H9 (cell line): ENCODE data around the gene KCNIP3. TPM values are rescaled to one million over a fixed set of nuclear protein-coding genes. Genes with fewer than 3 reads are reported as not detected.
A peak's percentile ranks its signal among the peaks of the same experiment; 100 is the strongest.

Experiments
- DNase-seq: peaks from one replicate; pipeline ENCODE4 v3.0.0-alpha.2; 2017
- H2AFZ ChIP-seq: one replicate; pipeline ENCODE4 v1.6.1; 2013; ENCODE audit warnings: mild to moderate bottlenecking, low read length, control low read depth, moderate library complexity
- H2AK5ac ChIP-seq: 2 replicates; pipeline ENCODE4 v1.6.1; 2013; ENCODE audit warnings: low read length, control low read depth, mixed read lengths; ENCODE audit not compliant: insufficient read length
- H2BK120ac ChIP-seq: one replicate; pipeline ENCODE4 v1.6.1; 2013; ENCODE audit warnings: low read depth, mild to moderate bottlenecking, low read length, control low read depth, inconsistent platforms; ENCODE audit not compliant: poor library complexity, severe bottlenecking
- H2BK12ac ChIP-seq: 2 replicates; pipeline ENCODE4 v1.6.1; 2013; ENCODE audit warnings: low read length, control low read depth, mixed read lengths, low read depth; ENCODE audit not compliant: insufficient read length
- H2BK15ac ChIP-seq: 2 replicates; pipeline ENCODE4 v1.6.1; 2013; ENCODE audit warnings: low read depth, low read length, control low read depth
- H2BK20ac ChIP-seq: one replicate; pipeline ENCODE4 v1.6.1; 2013; ENCODE audit warnings: low read depth, mild to moderate bottlenecking, low read length, control low read depth, inconsistent platforms; ENCODE audit not compliant: poor library complexity, severe bottlenecking
- H2BK5ac ChIP-seq: 2 replicates; pipeline ENCODE4 v1.6.1; 2013; ENCODE audit warnings: low read length, control low read depth, mixed read lengths; ENCODE audit not compliant: insufficient read length
- H3K14ac ChIP-seq: 2 replicates; pipeline ENCODE4 v1.6.1; 2013; ENCODE audit warnings: low read length, control low read depth; ENCODE audit not compliant: insufficient read depth
- H3K18ac ChIP-seq: 2 replicates; pipeline ENCODE4 v1.6.1; 2013; ENCODE audit warnings: low read depth, mild to moderate bottlenecking, mixed read lengths, low read length, control low read depth; ENCODE audit not compliant: insufficient read length
- H3K23ac ChIP-seq: 2 replicates; pipeline ENCODE4 v1.6.1; 2013; ENCODE audit warnings: low read length, control low read depth, mixed read lengths, low read depth; ENCODE audit not compliant: insufficient read length
- H3K23me2 ChIP-seq: 2 replicates; pipeline ENCODE4 v1.6.1; 2013; ENCODE audit warnings: low read depth, mild to moderate bottlenecking, mixed read lengths, low read length, control low read depth; ENCODE audit not compliant: insufficient read length, poor library complexity, severe bottlenecking
- H3K27ac ChIP-seq: 2 replicates; pipeline ENCODE4 v1.5.1; 2013; ENCODE audit warnings: low read length, control low read depth, mixed read lengths, low read depth; ENCODE audit not compliant: insufficient read length
- H3K27me3 ChIP-seq: 2 replicates; pipeline ENCODE4 v1.6.1; 2013; ENCODE audit warnings: low read length, control low read depth, inconsistent platforms; ENCODE audit not compliant: insufficient read depth
- H3K4ac ChIP-seq: 2 replicates; pipeline ENCODE4 v1.6.1; 2013; ENCODE audit warnings: low read depth, mild to moderate bottlenecking, control low read depth, inconsistent platforms, low read length, moderate library complexity
- H3K4me1 ChIP-seq: 2 replicates; pipeline ENCODE4 v1.6.1; 2013; ENCODE audit warnings: low read length, control low read depth, inconsistent platforms; ENCODE audit not compliant: insufficient read depth
- H3K4me2 ChIP-seq: 2 replicates; pipeline ENCODE4 v1.6.1; 2013; ENCODE audit warnings: low read length, control low read depth, mixed read lengths; ENCODE audit not compliant: insufficient read length, insufficient read depth
- H3K56ac ChIP-seq: 2 replicates; pipeline ENCODE4 v1.6.1; 2013; ENCODE audit warnings: low read depth, mild to moderate bottlenecking, mixed read lengths, low read length, control low read depth; ENCODE audit not compliant: insufficient read length
- H3K79me1 ChIP-seq: 2 replicates; pipeline ENCODE4 v1.6.1; 2013; ENCODE audit warnings: low read depth, mild to moderate bottlenecking, moderate library complexity, low read length, control low read depth, inconsistent platforms; ENCODE audit not compliant: insufficient read depth, poor library complexity, severe bottlenecking
- H3K79me2 ChIP-seq: 2 replicates; pipeline ENCODE4 v1.6.1; 2013; ENCODE audit warnings: low read length, control low read depth, inconsistent platforms; ENCODE audit not compliant: insufficient read depth
- H3K9ac ChIP-seq: 2 replicates; pipeline ENCODE4 v1.6.1; 2013; ENCODE audit warnings: low read length, control low read depth, mixed read lengths; ENCODE audit not compliant: insufficient read length; ENCODE audit errors: extremely low read depth
- H3K9me3 ChIP-seq: one replicate; pipeline ENCODE4 v1.6.1; 2013; ENCODE audit warnings: low read depth, low read length, inconsistent platforms; ENCODE audit not compliant: control insufficient read depth
- H3T11ph ChIP-seq: one replicate; pipeline ENCODE4 v1.6.1; 2013; ENCODE audit warnings: mild to moderate bottlenecking, low read length, control low read depth, inconsistent platforms
- H4K20me1 ChIP-seq: one replicate; pipeline ENCODE4 v1.6.1; 2013; ENCODE audit not compliant: control insufficient read depth, insufficient read length, insufficient read depth
- H4K5ac ChIP-seq: 2 replicates; pipeline ENCODE4 v1.6.1; 2013; ENCODE audit warnings: low read depth, mild to moderate bottlenecking, mixed read lengths, low read length, control low read depth; ENCODE audit not compliant: insufficient read length
- H4K8ac ChIP-seq: replicated peaks from 2 replicates; pipeline ENCODE4 v1.6.1; 2013; ENCODE audit warnings: low read length, control low read depth, mixed read lengths, low read depth; ENCODE audit not compliant: insufficient read length
- H4K91ac ChIP-seq: 2 replicates; pipeline ENCODE4 v1.6.1; 2013; ENCODE audit warnings: low read depth, mild to moderate bottlenecking, moderate library complexity, mixed read lengths, low read length, control low read depth; ENCODE audit not compliant: insufficient read length
- H3K27ac Mint-ChIP-seq, 3 experiments: 2 replicates in 2 of 3; 3 replicates in 1 of 3; pipeline ENCODE4 v1.8.0; 2020 to 2021; ENCODE audit warnings: mixed read lengths in 3 of 3, mild to moderate bottlenecking in 1 of 3, moderate library complexity in 1 of 3
- H3K27me3 Mint-ChIP-seq: 2 replicates; pipeline ENCODE4 v1.8.0; 2021; ENCODE audit warnings: low read depth, mild to moderate bottlenecking, moderate library complexity, mixed read lengths
- H3K36me3 Mint-ChIP-seq, 3 experiments: 2 replicates in 2 of 3; 3 replicates in 1 of 3; pipeline ENCODE4 v1.8.0; 2020 to 2021; ENCODE audit warnings: low read depth in 3 of 3, mixed read lengths in 3 of 3; ENCODE audit not compliant: insufficient read depth in 1 of 3
- H3K4me1 Mint-ChIP-seq, 2 experiments: 2 replicates each; pipeline ENCODE4 v1.8.0; 2020; ENCODE audit warnings: mixed read lengths in 2 of 2
- H3K4me3 Mint-ChIP-seq, 2 experiments: 2 replicates in 1 of 2; 3 replicates in 1 of 2; pipeline ENCODE4 v1.8.0; 2020 to 2021; ENCODE audit warnings: mild to moderate bottlenecking in 2 of 2, mixed read lengths in 2 of 2, moderate library complexity in 1 of 2
- H3K9me3 Mint-ChIP-seq, 2 experiments: 2 replicates in 1 of 2; 3 replicates in 1 of 2; pipeline ENCODE4 v1.8.0; 2020; ENCODE audit warnings: mild to moderate bottlenecking in 2 of 2, mixed read lengths in 2 of 2, moderate library complexity in 1 of 2
- WGBS: extraction: QIAGEN DNeasy Blood & Tissue Kit; methylation state at CpG from one replicate; pipeline ENCODE4 v1.1.7; 2013; ENCODE audit warnings: missing lambda C conversion rate, low lambda C conversion rate, mixed read lengths; ENCODE audit not compliant: insufficient read length; ENCODE audit errors: extremely low coverage; 5-methylcytosine and 5-hydroxymethylcytosine counted together
- total RNA-seq: library from RNA; stranded (reverse); gene quantifications from 2 replicates; pipeline ENCODE4 v1.2.1, GENCODE V29; 2021
- TF ChIP-seq, protein P1 (sequence below): fragments of 200-600 bp; sonication (generic); conservative IDR thresholded peaks from 3 replicates; pipeline ENCODE4 v1.8.0; 2021; ENCODE audit warnings: antibody characterized with exemption, mild to moderate bottlenecking

The KCNIP3 gene
- total RNA-seq, 1 experiment from 2014 or later = 1.5 TPM

- Histone ChIP-seq H2BK12ac (no peak overlapping the region), H3K23ac (no peak overlapping the region), H3K27me3 (no peaks in the 10 kb centered on the region), H2AK5ac (no peak overlapping the region), H3K9ac (no peak overlapping the region), H2AFZ (no peak overlapping the region), H3K23me2 (no peaks in the 10 kb centered on the region), H3T11ph (no peak overlapping the region), H3K79me1 (no peaks in the 10 kb centered on the region), H3K27ac (no peak overlapping the region), H3K4ac (no peak overlapping the region), H2BK120ac (no peak overlapping the region), H2BK5ac (no peak overlapping the region), H3K4me1 (no peaks in the 10 kb centered on the region), H2BK15ac (no peak overlapping the region), H4K8ac (no peak overlapping the region), H4K91ac (no peak overlapping the region), H4K5ac (no peak overlapping the region), H3K18ac (no peak overlapping the region), H2BK20ac (no peak overlapping the region), H3K4me2 (no peak overlapping the region), H3K79me2 (no peaks in the 10 kb centered on the region), H4K20me1 (no peaks in the 10 kb centered on the region), H3K9me3 (no peaks in the 10 kb centered on the region), H3K56ac (no peak overlapping the region), H3K14ac (peak overlapping the region; percentile 59)
- no peak for DNase-seq
- no CpG with 5 or more reads among the region's 12 CpGs for WGBS
- TF ChIP-seq, protein P1, sequence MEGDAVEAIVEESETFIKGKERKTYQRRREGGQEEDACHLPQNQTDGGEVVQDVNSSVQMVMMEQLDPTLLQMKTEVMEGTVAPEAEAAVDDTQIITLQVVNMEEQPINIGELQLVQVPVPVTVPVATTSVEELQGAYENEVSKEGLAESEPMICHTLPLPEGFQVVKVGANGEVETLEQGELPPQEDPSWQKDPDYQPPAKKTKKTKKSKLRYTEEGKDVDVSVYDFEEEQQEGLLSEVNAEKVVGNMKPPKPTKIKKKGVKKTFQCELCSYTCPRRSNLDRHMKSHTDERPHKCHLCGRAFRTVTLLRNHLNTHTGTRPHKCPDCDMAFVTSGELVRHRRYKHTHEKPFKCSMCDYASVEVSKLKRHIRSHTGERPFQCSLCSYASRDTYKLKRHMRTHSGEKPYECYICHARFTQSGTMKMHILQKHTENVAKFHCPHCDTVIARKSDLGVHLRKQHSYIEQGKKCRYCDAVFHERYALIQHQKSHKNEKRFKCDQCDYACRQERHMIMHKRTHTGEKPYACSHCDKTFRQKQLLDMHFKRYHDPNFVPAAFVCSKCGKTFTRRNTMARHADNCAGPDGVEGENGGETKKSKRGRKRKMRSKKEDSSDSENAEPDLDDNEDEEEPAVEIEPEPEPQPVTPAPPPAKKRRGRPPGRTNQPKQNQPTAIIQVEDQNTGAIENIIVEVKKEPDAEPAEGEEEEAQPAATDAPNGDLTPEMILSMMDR = no peak
- Mint-ChIP-seq H3K36me3 (no peaks in the 10 kb centered on the region; a peak in 1 of 7 replicates), H3K4me3 (no peak overlapping the region), H3K27me3 (peaks cover 2% of the 10 kb centered on the region), H3K4me1 (peaks cover 11 to 15% of the 10 kb centered on the region in 2 experiments), H3K9me3 (peaks cover 0 to 2% of the 10 kb centered on the region in 2 experiments; a peak in 1 of 5 replicates), H3K27ac (peak overlapping the region in 1 of 3 experiments; percentile 3; a peak in 2 of 7 replicates)
These were observed 20.7 kb downstream of the KCNIP3 start for GRCh38 chr2:95317665-95318425.
